ENCODE measurements around the gene CDH6.
"Not testable (repeated sequence)": the region's sequence is repeated elsewhere in the genome, so short reads cannot be mapped to it uniquely, and the experiment has no call there.

CDH6 gene

DNA sequence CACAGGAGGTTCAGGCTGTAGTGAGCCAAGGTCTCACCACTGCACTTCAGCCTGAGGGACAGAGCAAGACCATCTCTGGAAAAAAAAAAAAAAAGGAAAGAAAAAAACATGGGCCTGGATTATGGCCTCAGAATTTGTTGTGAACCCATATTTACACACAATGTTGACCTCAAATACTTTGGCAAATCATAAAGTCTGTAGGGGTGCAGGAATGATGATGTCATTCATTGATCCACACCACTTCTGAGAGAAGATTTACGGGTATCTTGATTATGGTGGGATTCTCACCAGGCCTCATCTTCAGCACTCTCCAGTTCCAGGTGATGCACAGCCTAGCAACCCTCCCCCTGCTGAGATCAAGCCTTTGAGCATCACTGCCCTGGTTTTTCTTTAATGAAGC, 156.9 kb downstream of the CDH6 start:
- TF ChIP-seq, protein P1, sequence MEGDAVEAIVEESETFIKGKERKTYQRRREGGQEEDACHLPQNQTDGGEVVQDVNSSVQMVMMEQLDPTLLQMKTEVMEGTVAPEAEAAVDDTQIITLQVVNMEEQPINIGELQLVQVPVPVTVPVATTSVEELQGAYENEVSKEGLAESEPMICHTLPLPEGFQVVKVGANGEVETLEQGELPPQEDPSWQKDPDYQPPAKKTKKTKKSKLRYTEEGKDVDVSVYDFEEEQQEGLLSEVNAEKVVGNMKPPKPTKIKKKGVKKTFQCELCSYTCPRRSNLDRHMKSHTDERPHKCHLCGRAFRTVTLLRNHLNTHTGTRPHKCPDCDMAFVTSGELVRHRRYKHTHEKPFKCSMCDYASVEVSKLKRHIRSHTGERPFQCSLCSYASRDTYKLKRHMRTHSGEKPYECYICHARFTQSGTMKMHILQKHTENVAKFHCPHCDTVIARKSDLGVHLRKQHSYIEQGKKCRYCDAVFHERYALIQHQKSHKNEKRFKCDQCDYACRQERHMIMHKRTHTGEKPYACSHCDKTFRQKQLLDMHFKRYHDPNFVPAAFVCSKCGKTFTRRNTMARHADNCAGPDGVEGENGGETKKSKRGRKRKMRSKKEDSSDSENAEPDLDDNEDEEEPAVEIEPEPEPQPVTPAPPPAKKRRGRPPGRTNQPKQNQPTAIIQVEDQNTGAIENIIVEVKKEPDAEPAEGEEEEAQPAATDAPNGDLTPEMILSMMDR (conservative IDR thresholded peaks at IDR 0.05) = no peak
- no peak for TF ChIP-seq ZFX (IDR thresholded peaks at IDR 0.05)
- no peak overlapping the region for H3K27ac ChIP-seq

- H3K27ac ChIP-seq = no peak overlapping the region
- TF ChIP-seq, protein P1 (conservative IDR thresholded peaks at IDR 0.05) = no peak
- no peak for TF ChIP-seq ZFX (IDR thresholded peaks at IDR 0.05)
Measured at GRCh38 chr5:31355337-31355736, 161.9 kb downstream of the CDH6 start.

DNA sequence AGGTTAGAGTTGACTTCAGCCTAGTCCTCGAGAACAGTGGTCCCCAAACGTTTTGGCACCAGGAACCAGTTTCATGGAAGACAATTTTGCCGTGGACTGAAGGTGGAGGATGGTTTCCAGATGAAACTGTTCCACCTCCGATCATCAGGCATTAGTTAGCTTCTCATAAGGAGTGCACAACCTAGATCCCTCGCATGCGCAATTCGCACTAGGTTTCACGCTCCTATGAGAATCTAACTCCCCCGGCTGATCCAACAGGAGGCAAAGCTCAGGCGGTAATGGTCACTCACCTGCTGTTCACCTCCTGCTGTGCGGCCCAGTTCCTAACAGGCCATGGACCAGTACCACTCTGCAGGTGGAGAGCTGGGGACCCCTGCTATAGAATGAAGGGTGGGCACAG, 163.6 kb downstream of the CDH6 start:
- H3K27ac ChIP-seq = no peak overlapping the region
- TF ChIP-seq, protein P1 (conservative IDR thresholded peaks at IDR 0.05) = no peak

DNA sequence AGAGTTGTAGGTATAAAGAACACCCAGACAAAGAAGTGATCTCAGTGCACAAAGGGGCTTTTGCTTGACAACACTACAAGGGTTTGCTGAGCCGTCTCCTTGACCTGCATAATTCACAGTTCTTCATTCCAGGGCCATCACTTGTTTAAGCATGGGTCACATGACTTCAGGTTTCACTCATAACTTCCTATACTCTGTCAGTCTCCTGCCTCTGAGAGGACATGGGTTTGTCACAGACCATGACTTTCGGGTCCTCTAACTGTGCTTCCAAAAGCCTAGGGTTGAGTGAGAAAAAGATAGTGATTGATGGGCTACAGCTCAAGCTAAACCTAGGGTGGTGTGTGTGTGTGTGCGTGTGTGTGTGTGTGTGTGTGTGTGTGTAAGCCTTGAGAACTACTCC, 166.4 kb downstream of the CDH6 start:
- H3K27ac ChIP-seq = no peak overlapping the region
- TF ChIP-seq, protein P1 (conservative IDR thresholded peaks at IDR 0.05) = no peak
- no peak for TF ChIP-seq ZFX (IDR thresholded peaks at IDR 0.05)

- no peak overlapping the region for H3K27ac ChIP-seq
Measured at GRCh38 chr5:31361234-31361633, 167.7 kb downstream of the CDH6 start.

GRCh38 chr5:31361704-31362528, 168.4 kb downstream of the CDH6 start:
- H3K27ac ChIP-seq = not testable (repeated sequence)

More at GRCh38 chr5:31361234-31361633, 167.7 kb downstream of the CDH6 start:
- no peak for TF ChIP-seq ZFX (IDR thresholded peaks at IDR 0.05)
- TF ChIP-seq, protein P1 (conservative IDR thresholded peaks at IDR 0.05) = no peak

DNA sequence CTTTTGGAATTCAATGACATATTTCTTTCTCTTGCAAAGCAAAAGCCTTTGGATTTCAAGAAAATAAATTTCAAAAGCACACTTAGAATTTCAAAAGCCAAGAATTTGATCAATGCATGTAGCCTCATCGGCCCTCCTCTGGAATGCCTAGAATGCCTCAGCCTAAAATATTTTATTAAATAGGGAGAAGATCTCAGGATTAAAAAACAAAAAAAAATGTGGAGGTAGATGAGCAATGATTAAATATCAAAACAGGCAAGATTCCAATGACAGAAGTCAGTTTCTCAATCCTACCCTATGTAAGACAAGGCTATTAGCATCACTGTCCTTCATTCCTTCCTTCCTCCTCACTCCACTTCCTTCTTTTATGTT, 169.0 kb downstream of the CDH6 start:
- no peak overlapping the region for H3K27ac ChIP-seq

More for the DNA sequence above, 169.0 kb downstream of the CDH6 start:
- TF ChIP-seq, protein P1 (conservative IDR thresholded peaks at IDR 0.05) = no peak
- no peak for TF ChIP-seq ZFX (IDR thresholded peaks at IDR 0.05)

Data from C4-2B (cell line).